GM12878 (cell line): ENCODE measurements around the gene H2AZ2. TPM values are rescaled to one million over a fixed set of nuclear protein-coding genes. Genes with fewer than 3 reads are reported as not detected.

ENCODE experiments used
- ATAC-seq: fragments of 200-7000 bp; cut with Tn5 transposase; 3 replicates; pipeline ENCODE4 v1.9.1; 2020; ENCODE audit warnings: mild to moderate bottlenecking, moderate library complexity
- BruUV-seq: library from RNA; stranded (reverse); fragments of 400-500 nt; replicated peaks from 2 replicates; lab custom pipeline; 2021; lab: Mats Ljungman, UMichigan
- CTCF ChIA-PET: fragments of 300-600 bp; sonication (Branson Sonifier 250); formaldehyde crosslinking; extraction: SDS; loops from one replicate; lab custom pipeline; 2021; ENCODE audit warnings: inconsistent platforms; lab: Yijun Ruan, JAX
- POLR2A ChIA-PET: fragments of 350-600 bp; formaldehyde crosslinking; extraction: SDS; loops from one replicate; lab custom pipeline; 2021; ENCODE audit warnings: inconsistent platforms; lab: Charles Lee
- RAD21 ChIA-PET: fragments of 300-600 bp; sonication (Branson Sonifier 250); formaldehyde crosslinking; loops from one replicate; lab custom pipeline; 2023; ENCODE audit warnings: antibody characterized with exemption; ENCODE audit not compliant: unreplicated experiment; lab: Charles Lee
- SMC1A ChIA-PET: fragments of 300-600 bp; sonication (Branson Sonifier 250); formaldehyde crosslinking; loops from one replicate; lab custom pipeline; 2023; ENCODE audit not compliant: unreplicated experiment, uncharacterized antibody; lab: Charles Lee
- DNase-seq: peaks from one replicate; pipeline ENCODE4 v3.0.0-alpha.2; 2011; ENCODE audit warnings: low read depth, low spot score
- FAIRE-seq: peaks from 3 replicates; lab custom pipeline; 2011; peaks lifted over from hg19 to GRCh38; lab: Jason Lieb, UNC
- H2AFZ ChIP-seq: 2 replicates; pipeline ENCODE4 v1.6.0; 2011; ENCODE audit warnings: low read depth, low read length, control low read depth; ENCODE audit not compliant: control insufficient read depth
- H3K27ac ChIP-seq: 2 replicates; pipeline ENCODE4 v1.5.1; 2011; ENCODE audit warnings: control low read depth; ENCODE audit not compliant: control insufficient read depth, insufficient read depth
- H3K27me3 ChIP-seq, 2 experiments: replicated peaks in 1 of 2; 2 replicates each; pipeline versions ENCODE4 v1.6.0 to v1.6.1; 2011; ENCODE audit warnings: low read length in 1 of 2; ENCODE audit not compliant: control insufficient read depth in 2 of 2, insufficient read depth in 2 of 2
- H3K36me3 ChIP-seq, 2 experiments: 2 replicates each; pipeline ENCODE4 v1.5.1; 2011; ENCODE audit warnings: low read length in 1 of 2; ENCODE audit not compliant: control insufficient read depth in 2 of 2, insufficient read depth in 2 of 2
- H3K4me1 ChIP-seq: 2 replicates; pipeline ENCODE4 v1.6.1; 2011; ENCODE audit warnings: mild to moderate bottlenecking, low read length, moderate library complexity, mixed read lengths; ENCODE audit not compliant: control insufficient read depth, insufficient read depth
- H3K4me2 ChIP-seq: 2 replicates; pipeline ENCODE4 v1.6.0; 2011; ENCODE audit warnings: control low read depth; ENCODE audit not compliant: control insufficient read depth, insufficient read depth
- H3K4me3 ChIP-seq: fragments of 200-600 bp; sonication (generic); 2 replicates; pipeline ENCODE4 v1.5.1; 2016
- H3K79me2 ChIP-seq: 2 replicates; pipeline ENCODE4 v1.6.0; 2011; ENCODE audit warnings: low read length; ENCODE audit not compliant: control insufficient read depth, insufficient read depth
- H3K9ac ChIP-seq: 2 replicates; pipeline ENCODE4 v1.8.0; 2011; ENCODE audit warnings: low read length, control low read depth, mixed read lengths; ENCODE audit not compliant: control insufficient read depth, insufficient read depth
- H3K9me3 ChIP-seq: replicated peaks from 3 replicates; pipeline ENCODE4 v1.5.1; 2011; ENCODE audit warnings: mild to moderate bottlenecking, low read length; ENCODE audit not compliant: control insufficient read depth, insufficient read depth
- H4K20me1 ChIP-seq: 2 replicates; pipeline ENCODE4 v1.6.0; 2011; ENCODE audit not compliant: control insufficient read depth, insufficient read depth
- CTCF ChIP-seq, 3 experiments: IDR thresholded peaks in 2 of 3; conservative IDR thresholded peaks in 1 of 3; 2 replicates each; pipeline ENCODE4 v1.5.1; 2011; ENCODE audit warnings: low read depth in 3 of 3, low read length in 3 of 3, mild to moderate bottlenecking in 3 of 3, control low read depth in 2 of 3, moderate library complexity in 2 of 3, inconsistent platforms in 1 of 3, mixed read lengths in 1 of 3; ENCODE audit not compliant: control insufficient read depth in 2 of 3, insufficient read depth in 1 of 3; ENCODE audit errors: extremely low read depth in 1 of 3
- E4F1 ChIP-seq: fragments of 450-650 bp; IDR thresholded peaks from 2 replicates; pipeline ENCODE4 v1.6.1; 2018; ENCODE audit warnings: borderline replicate concordance, mild to moderate bottlenecking; ENCODE audit not compliant: partially characterized antibody
- ESRRA ChIP-seq: IDR thresholded peaks from 2 replicates; pipeline ENCODE4 v1.6.1; 2012; ENCODE audit warnings: mild to moderate bottlenecking, low read length, improper control_type of control experiment
- HDGF ChIP-seq: fragments of 450-650 bp; IDR thresholded peaks from 2 replicates; pipeline ENCODE4 v1.6.1; 2016; ENCODE audit warnings: antibody characterized with exemption
- JUND ChIP-seq: IDR thresholded peaks from 2 replicates; pipeline ENCODE4 v1.6.1; 2012; ENCODE audit warnings: low read depth, mild to moderate bottlenecking, low read length, improper control_type of control experiment, moderate library complexity
- KDM1A ChIP-seq: fragments of 200-600 bp; sonication (generic); IDR thresholded peaks from 2 replicates; pipeline ENCODE4 v1.6.1; 2016; ENCODE audit warnings: borderline replicate concordance
- MLLT1 ChIP-seq: fragments of 450-650 bp; IDR thresholded peaks from 2 replicates; pipeline ENCODE4 v1.6.1; 2016; ENCODE audit warnings: mild to moderate bottlenecking
- PAX8 ChIP-seq: fragments of 450-650 bp; IDR thresholded peaks from 2 replicates; pipeline ENCODE4 v1.6.1; 2017; ENCODE audit warnings: mild to moderate bottlenecking, moderate library complexity
- RAD21 ChIP-seq: IDR thresholded peaks from 2 replicates; pipeline ENCODE4 v1.6.1; 2011; ENCODE audit warnings: mild to moderate bottlenecking, low read depth, low read length, moderate library complexity; ENCODE audit not compliant: insufficient read depth
- ZNF592 ChIP-seq: fragments of 450-650 bp; IDR thresholded peaks from 2 replicates; pipeline ENCODE4 v1.6.1; 2017; ENCODE audit warnings: mild to moderate bottlenecking, moderate library complexity
- WGBS: methylation state at CpG from one replicate; pipeline ENCODE4 v1.1.6; 2016; ENCODE audit warnings: low lambda C conversion rate; ENCODE audit not compliant: insufficient replicate concordance, insufficient coverage; ENCODE audit errors: missing lambda C conversion rate; 5-methylcytosine and 5-hydroxymethylcytosine counted together
- in situ Hi-C: fragments of 300-500 bp; cut with MboI; formaldehyde crosslinking; loops from 9 replicates; pipeline ENCODE4 v1.14.3; 2018; ENCODE audit warnings: mixed read lengths
- intact Hi-C: fragments of 100-400 bp; cut with micrococcal nuclease; formaldehyde crosslinking; loops from one replicate; pipeline ENCODE4 v1.14.2; 2022; ENCODE audit not compliant: unreplicated experiment
- polyA plus RNA-seq, 11 experiments: library from polyadenylated mRNA; depleted of rRNA in 4 of 11; unstranded in 6 of 11; stranded (reverse) in 5 of 11; fragments of >200 nt; fragmentation: Nextera tagmentation in 4 of 11; fragmentation: Illumina TruSeq in 1 of 11; extraction: Ambion mirVana in 4 of 11; extraction: Trizol in 1 of 11; gene quantifications; 1 replicate in 1 of 11; 2 replicates in 10 of 11; pipeline versions ENCODE4 v1.2.1 to v1.2.3, GENCODE V29; 2011 to 2016; ENCODE audit warnings: inconsistent platforms in 2 of 11, missing spikeins in 2 of 11, low read depth in 1 of 11
- total RNA-seq, 4 experiments: library from RNA; depleted of rRNA in 3 of 4; stranded (reverse); fragments of >200 nt in 3 of 4; fragmentation: Illumina TruSeq in 1 of 4; extraction: Trizol in 1 of 4; gene quantifications; 2 replicates each; pipeline versions ENCODE4 v1.2.1 to v1.2.3, GENCODE V29; 2013 to 2021

H2AZ2 gene
- total and polyA plus RNA-seq, 10 of the 15 experiments (the other 5 are each of a cell fraction or from before 2014, with no cell fraction given) = 118 to 366 (median 223) TPM

- TF ChIP-seq E4F1 = no peak
- TF ChIP-seq KDM1A = no peak
Measured at GRCh38 chr7:44819292-44819691, 28.6 kb downstream of the H2AZ2 start (continued).

- TF ChIP-seq RAD21 (peak; percentile 15; the same call in 1 of the 2 replicates), ESRRA (no peak), JUND (no peak), ZNF592 (no peak), MLLT1 (no peak), HDGF (no peak), PAX8 (no peak), CTCF (IDR thresholded peaks at IDR 0.05 in 2 of 3, conservative IDR thresholded peaks at IDR 0.05 in 1 of 3; ENCODE audit: control insufficient read depth in 2 of 3, extremely low read depth in 1 of 3, insufficient read depth in 1 of 3, low read depth in 3 of 3, low read length in 3 of 3) (0 out of 6 replicates have a peak, but pooled peaks of 1 of the 3 experiments have one; percentile 2)
- Histone ChIP-seq H3K9ac (no peak overlapping the region), H3K4me3 (no peak overlapping the region), H3K79me2 (no peaks in the 10 kb centered on the region), H3K4me1 (peaks cover 4% of the 10 kb centered on the region; the same call in 1 of the 2 replicates), H3K36me3 (no peaks in the 10 kb centered on the region), H3K27me3 (no peaks in the 10 kb centered on the region), H3K9me3 (no peaks in the 10 kb centered on the region), H3K4me2 (no peak overlapping the region), H3K27ac (no peak overlapping the region), H4K20me1 (no peaks in the 10 kb centered on the region), H2AFZ (no peak overlapping the region)
- ChIA-PET CTCF (no interaction called here), POLR2A (no interaction called here), SMC1A (interaction anchor here (0.6 kb wide), 1 partner anchor 12 kb away, joined by 3 read pairs; no protein-coding TSS in a partner anchor), RAD21 (no interaction called here)
- no TSS peak for BruUV-seq
- FAIRE-seq (no peak), ATAC-seq (peak; percentile 32; the same call in 1 of the 3 replicates), DNase-seq (no peak)
- WGBS = 64% methylated on average over 2 of the region's 2 CpGs
- intact Hi-C loops (no loop called here), in situ Hi-C loops (no loop called here)
Measured at GRCh38 chr7:44814919-44815318, 33.0 kb downstream of the H2AZ2 start.
